Lung (tissue), 12 donors: ENCODE results near the gene ARFIP1. TPM values are rescaled to one million over a fixed set of nuclear protein-coding genes. Genes with fewer than 3 reads are reported as not detected.

Source experiments
- ATAC-seq: fragments of 200-7000 bp; cut with Tn5 transposase; one replicate; pipeline ENCODE4 v1.9.1; 2020; ENCODE audit warnings: moderate number of reproducible peaks; ENCODE audit not compliant: insufficient read depth, low FRiP score
- DNase-seq, 3 donors: peaks; one replicate each; pipeline ENCODE4 v3.0.0-alpha.2; 2013 to 2017
- H3K27ac ChIP-seq, 2 donors: one replicate each; pipeline ENCODE4 v1.5.1; 2013; ENCODE audit warnings: mild to moderate bottlenecking in 2 of 2, moderate library complexity in 2 of 2, control low read depth in 1 of 2, inconsistent platforms in 1 of 2, low read depth in 1 of 2, low read length in 1 of 2
- H3K27me3 ChIP-seq, 3 donors: one replicate each; pipeline ENCODE4 v1.5.1; 2013; ENCODE audit warnings: low read length in 2 of 3; ENCODE audit not compliant: control insufficient read depth in 3 of 3, insufficient read depth in 3 of 3
- H3K36me3 ChIP-seq, 4 donors: one replicate each; pipeline ENCODE4 v1.5.1; 2013; ENCODE audit warnings: low read length in 4 of 4, mild to moderate bottlenecking in 1 of 4, moderate library complexity in 1 of 4; ENCODE audit not compliant: control insufficient read depth in 4 of 4, insufficient read depth in 4 of 4
- H3K4me1 ChIP-seq, 5 donors: one replicate each; pipeline ENCODE4 v1.5.1; 2013; ENCODE audit warnings: low read length in 5 of 5, mild to moderate bottlenecking in 2 of 5, moderate library complexity in 1 of 5; ENCODE audit not compliant: control insufficient read depth in 5 of 5, insufficient read depth in 5 of 5
- H3K4me3 ChIP-seq: one replicate; pipeline ENCODE4 v1.5.1; 2013; ENCODE audit warnings: mild to moderate bottlenecking, control low read depth, moderate library complexity
- H3K9ac ChIP-seq, 2 donors: one replicate each; pipeline ENCODE4 v1.5.1; 2013; ENCODE audit warnings: low read length in 2 of 2, control low read depth in 1 of 2; ENCODE audit not compliant: insufficient read depth in 1 of 2
- H3K9me3 ChIP-seq, 4 donors: one replicate each; pipeline ENCODE4 v1.5.1; 2013; ENCODE audit warnings: low read length in 3 of 4, mild to moderate bottlenecking in 1 of 4, moderate library complexity in 1 of 4; ENCODE audit not compliant: control insufficient read depth in 4 of 4, insufficient read depth in 3 of 4
- CTCF ChIP-seq: IDR thresholded peaks from 2 replicates; pipeline ENCODE4 v1.5.1; 2012; ENCODE audit warnings: mild to moderate bottlenecking; ENCODE audit errors: control extremely low read depth, extremely low read depth
- WGBS, 2 donors: extraction: QIAGEN DNeasy Blood & Tissue Kit; methylation state at CpG; one replicate each; pipeline ENCODE4 v1.1.7; 2013; 5-methylcytosine and 5-hydroxymethylcytosine counted together
- polyA plus RNA-seq, 2 donors: library from polyadenylated mRNA; stranded (reverse); fragments of 200-250 nt; gene quantifications; one replicate each; pipeline ENCODE4 v1.2.1, GENCODE V29; 2013
- total RNA-seq, 2 donors: library from RNA; depleted of rRNA in 1 of 2; stranded (reverse); fragments of >200 nt in 1 of 2; gene quantifications; one replicate each; pipeline ENCODE4 v1.2.1, GENCODE V29; 2014 to 2021
- donor health status: control.
- donor health status: control.
- donor health status: Bipolar disorder and iron deficiency.
- donor health status: healthy.
- donor health status: DM: yes; HTN: yes; CAD: no.

ARFIP1 gene
- total and polyA plus RNA-seq, 4 donors, result 20.9 to 65.8 (median 25.1) TPM

GRCh38 chr4:152901205-152901604 is 121.5 kb downstream of the ARFIP1 start:
- ATAC-seq, result no peak
- Histone ChIP-seq H3K4me3 (no peak overlapping the region), H3K27me3 (no peaks in the 10 kb centered on the region), H3K9ac (no peak overlapping the region), H3K36me3 (peaks cover 0 to 4% (median 0%) of the 10 kb centered on the region in 4 donors), H3K4me1 (no peaks in the 10 kb centered on the region), H3K27ac (no peak overlapping the region), H3K9me3 (no peaks in the 10 kb centered on the region)
- no peak for TF ChIP-seq CTCF
- no peak for DNase-seq
- 87 to 92% methylated on average over 3 of the region's 3 CpGs for WGBS, 2 donors

- Histone ChIP-seq H3K9me3 (no peaks in the 10 kb centered on the region), H3K4me1 (no peaks in the 10 kb centered on the region), H3K9ac (no peak overlapping the region), H3K4me3 (no peak overlapping the region), H3K36me3 (peaks cover 0 to 4% (median 0%) of the 10 kb centered on the region in 4 donors), H3K27me3 (no peaks in the 10 kb centered on the region), H3K27ac (no peak overlapping the region)
- no peak for ATAC-seq
- TF ChIP-seq CTCF, result no peak
- DNase-seq, result no peak
Measured at GRCh38 chr4:152903658-152904057, 123.9 kb downstream of the ARFIP1 start.

DNA sequence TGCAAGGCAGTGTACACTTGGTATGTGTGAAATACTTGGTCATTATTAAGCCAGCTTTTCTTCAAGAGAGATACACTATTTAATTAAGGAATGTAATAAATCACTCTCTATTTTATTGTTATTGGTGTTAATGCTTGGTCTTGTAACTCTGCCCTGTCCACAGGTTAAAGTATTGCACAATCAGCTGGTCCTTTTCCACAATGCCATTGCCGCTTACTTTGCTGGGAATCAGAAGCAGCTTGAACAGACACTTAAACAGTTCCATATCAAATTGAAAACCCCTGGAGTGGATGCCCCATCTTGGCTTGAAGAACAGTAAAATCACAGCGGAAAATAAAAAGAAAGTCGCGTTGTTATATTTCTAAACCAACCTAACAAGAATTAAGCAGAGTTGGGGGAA is 130.1 kb downstream of the ARFIP1 start:
- WGBS, 2 donors, result 68 to 83% methylated on average over 4 of the region's 4 CpGs
- Histone ChIP-seq H3K9ac (no peak overlapping the region), H3K4me3 (no peak overlapping the region), H3K4me1 (no peaks in the 10 kb centered on the region), H3K36me3 (peaks cover 0 to 3% (median 2%) of the 10 kb centered on the region in 4 donors), H3K9me3 (no peaks in the 10 kb centered on the region), H3K27me3 (no peaks in the 10 kb centered on the region), H3K27ac (no peak overlapping the region)
- TF ChIP-seq CTCF, result no peak
- ATAC-seq (no peak), DNase-seq (no peak)

GRCh38 chr4:152910521-152910920 is 130.8 kb downstream of the ARFIP1 start:
- peaks cover 0 to 3% (median 2%) of the 10 kb centered on the region in 4 donors for H3K36me3 ChIP-seq
- H3K4me1 ChIP-seq, result no peaks in the 10 kb centered on the region
- WGBS, 2 donors, result 65 to 84% methylated on average over 3 of the region's 3 CpGs

More at GRCh38 chr4:152910521-152910920, 130.8 kb downstream of the ARFIP1 start:
- Histone ChIP-seq H3K9ac (no peak overlapping the region), H3K9me3 (no peaks in the 10 kb centered on the region), H3K27me3 (no peaks in the 10 kb centered on the region), H3K4me3 (no peak overlapping the region), H3K27ac (no peak overlapping the region)
- no peak for TF ChIP-seq CTCF
- no peak for ATAC-seq
- DNase-seq, result no peak
